ENCODE measurements around the gene ULBP2.
"Not testable (repeated sequence)": the region's sequence is repeated elsewhere in the genome, so short reads cannot be mapped to it uniquely, and the experiment has no call there.

Gene ULBP2

DNA sequence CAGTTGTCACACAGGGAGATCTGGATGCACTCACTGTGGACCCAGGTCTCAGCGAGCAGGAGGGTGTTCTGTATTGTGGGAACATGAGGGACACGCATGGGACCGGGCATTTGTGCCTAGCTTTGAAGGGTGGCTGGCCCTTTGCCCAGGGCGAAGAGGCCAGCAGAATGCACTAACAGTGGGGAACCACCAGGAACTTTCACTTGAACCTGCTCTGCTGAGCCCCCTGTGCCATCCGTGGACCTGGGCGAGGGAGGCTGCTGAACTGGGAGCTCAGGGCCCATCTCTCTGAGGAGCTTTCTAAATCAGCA, 1.2 kb upstream of the ULBP2 start:
- Histone ChIP-seq H3K9ac (ENCODE audit: low read depth, low read length) (no peak overlapping the region), H3K4me1 (ENCODE audit: insufficient read depth, low read length) (no peaks in the 10 kb centered on the region), H3K9me3 (ENCODE audit: insufficient read depth, low read depth, low read length) (peaks cover 3% of the 10 kb centered on the region; the same call in 1 of the 2 replicates), H3K36me3 (ENCODE audit: insufficient read depth, low read length) (no peaks in the 10 kb centered on the region), H3K27ac (ENCODE audit: low read depth, low read length) (no peak overlapping the region), H3K4me3 (ENCODE audit: low read length) (no peak overlapping the region), H3K27me3 (ENCODE audit: insufficient read depth, low read length) (peaks cover 89% of the 10 kb centered on the region)
- WGBS, result 34% methylated on average over 6 of the region's 6 CpGs

DNA sequence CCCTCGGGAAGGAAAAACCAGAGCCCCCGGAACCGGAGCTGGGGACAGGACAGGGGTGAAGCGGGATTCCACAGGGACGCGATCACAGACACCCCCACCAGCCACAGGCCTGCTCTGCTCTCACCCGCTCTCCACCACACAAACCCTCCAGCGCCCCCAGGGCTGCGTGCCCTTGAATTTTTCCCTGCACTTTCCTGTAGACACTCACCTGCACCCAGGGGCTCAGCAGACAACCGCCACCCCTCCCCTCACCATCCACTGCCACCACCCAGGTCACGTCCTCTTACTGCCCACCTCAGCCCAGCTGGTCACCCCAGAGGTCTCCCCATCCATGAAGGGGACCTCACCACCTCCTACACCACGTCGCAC, 631 bp downstream of the ULBP2 start:
- H3K9me3 ChIP-seq (ENCODE audit: insufficient read depth, low read depth, low read length), result peaks cover 3% of the 10 kb centered on the region; the same call in 1 of the 2 replicates
- H3K36me3 ChIP-seq (ENCODE audit: insufficient read depth, low read length), result no peaks in the 10 kb centered on the region
- 9% methylated on average over 11 of the region's 13 CpGs for WGBS
- H3K27me3 ChIP-seq (ENCODE audit: insufficient read depth, low read length), result peaks cover 82% of the 10 kb centered on the region
- H3K9ac ChIP-seq (ENCODE audit: low read depth, low read length), result no peak overlapping the region
- H3K4me1 ChIP-seq (ENCODE audit: insufficient read depth, low read length), result no peaks in the 10 kb centered on the region
- no peak overlapping the region for H3K27ac ChIP-seq (ENCODE audit: low read depth, low read length)
- H3K4me3 ChIP-seq (ENCODE audit: low read length), result peak overlapping the region; percentile 67

- not testable (repeated sequence) for H3K4me3 ChIP-seq (ENCODE audit: low read length); H3K9me3 ChIP-seq (ENCODE audit: insufficient read depth, low read depth, low read length); H3K36me3 ChIP-seq (ENCODE audit: insufficient read depth, low read length); H3K27ac ChIP-seq (ENCODE audit: low read depth, low read length); H3K9ac ChIP-seq (ENCODE audit: low read depth, low read length); H3K4me1 ChIP-seq (ENCODE audit: insufficient read depth, low read length)
- 79% methylated on average over 5 of the region's 5 CpGs for WGBS
- peaks cover 80% of the 10 kb centered on the region for H3K27me3 ChIP-seq (ENCODE audit: insufficient read depth, low read length)
Measured at GRCh38 chr6:149943321-149943720, 1.5 kb downstream of the ULBP2 start.

DNA sequence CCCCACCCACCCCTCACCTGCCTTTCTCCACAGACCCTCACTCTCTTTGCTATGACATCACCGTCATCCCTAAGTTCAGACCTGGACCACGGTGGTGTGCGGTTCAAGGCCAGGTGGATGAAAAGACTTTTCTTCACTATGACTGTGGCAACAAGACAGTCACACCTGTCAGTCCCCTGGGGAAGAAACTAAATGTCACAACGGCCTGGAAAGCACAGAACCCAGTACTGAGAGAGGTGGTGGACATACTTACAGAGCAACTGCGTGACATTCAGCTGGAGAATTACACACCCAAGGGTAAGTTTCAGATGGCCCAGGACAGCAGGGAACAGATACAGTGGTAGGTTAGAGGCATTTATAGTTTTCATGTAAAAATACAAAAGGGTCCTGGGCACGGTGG, 3.5 kb downstream of the ULBP2 start:
- 84% methylated on average over 3 of the region's 6 CpGs for WGBS
- not testable (repeated sequence) for H3K4me1 ChIP-seq (ENCODE audit: insufficient read depth, low read length); H3K27ac ChIP-seq (ENCODE audit: low read depth, low read length); H3K36me3 ChIP-seq (ENCODE audit: insufficient read depth, low read length); H3K9me3 ChIP-seq (ENCODE audit: insufficient read depth, low read depth, low read length); H3K4me3 ChIP-seq (ENCODE audit: low read length); H3K9ac ChIP-seq (ENCODE audit: low read depth, low read length)
- peaks cover 79% of the 10 kb centered on the region for H3K27me3 ChIP-seq (ENCODE audit: insufficient read depth, low read length)

GRCh38 chr6:149946631-149947030, 4.8 kb downstream of the ULBP2 start:
- not testable (repeated sequence) for H3K36me3 ChIP-seq (ENCODE audit: insufficient read depth, low read length); H3K4me1 ChIP-seq (ENCODE audit: insufficient read depth, low read length); H3K4me3 ChIP-seq (ENCODE audit: low read length); H3K9me3 ChIP-seq (ENCODE audit: insufficient read depth, low read depth, low read length); H3K27ac ChIP-seq (ENCODE audit: low read depth, low read length); H3K9ac ChIP-seq (ENCODE audit: low read depth, low read length)
- peaks cover 79% of the 10 kb centered on the region for H3K27me3 ChIP-seq (ENCODE audit: insufficient read depth, low read length)
- 67% methylated on average over 7 of the region's 7 CpGs for WGBS

- no CpG with 5 or more reads among the region's 1 CpG for WGBS
Measured at GRCh38 chr6:149947533-149947932, 5.7 kb downstream of the ULBP2 start.

GRCh38 chr6:149948011-149948410, 6.2 kb downstream of the ULBP2 start:
- Histone ChIP-seq H3K4me3 (ENCODE audit: low read length) (no peak overlapping the region), H3K4me1 (ENCODE audit: insufficient read depth, low read length) (no peaks in the 10 kb centered on the region), H3K27me3 (ENCODE audit: insufficient read depth, low read length) (peaks cover 79% of the 10 kb centered on the region), H3K9me3 (ENCODE audit: insufficient read depth, low read depth, low read length) (no peaks in the 10 kb centered on the region), H3K27ac (ENCODE audit: low read depth, low read length) (no peak overlapping the region), H3K9ac (ENCODE audit: low read depth, low read length) (no peak overlapping the region), H3K36me3 (ENCODE audit: insufficient read depth, low read length) (no peaks in the 10 kb centered on the region)
- WGBS, result 54% methylated on average over 1 of the region's 1 CpG

More at GRCh38 chr6:149947533-149947932, 5.7 kb downstream of the ULBP2 start:
- H3K9me3 ChIP-seq (ENCODE audit: insufficient read depth, low read depth, low read length); H3K4me3 ChIP-seq (ENCODE audit: low read length); H3K27ac ChIP-seq (ENCODE audit: low read depth, low read length); H3K9ac ChIP-seq (ENCODE audit: low read depth, low read length); H3K36me3 ChIP-seq (ENCODE audit: insufficient read depth, low read length); H3K4me1 ChIP-seq (ENCODE audit: insufficient read depth, low read length): not testable (repeated sequence)
- peaks cover 79% of the 10 kb centered on the region for H3K27me3 ChIP-seq (ENCODE audit: insufficient read depth, low read length)

GRCh38 chr6:149948616-149949015, 6.8 kb downstream of the ULBP2 start:
- WGBS, result 78% methylated on average over 5 of the region's 5 CpGs
- Histone ChIP-seq H3K4me3 (ENCODE audit: low read length) (no peak overlapping the region), H3K27me3 (ENCODE audit: insufficient read depth, low read length) (peaks cover 79% of the 10 kb centered on the region), H3K9ac (ENCODE audit: low read depth, low read length) (no peak overlapping the region), H3K27ac (ENCODE audit: low read depth, low read length) (no peak overlapping the region), H3K36me3 (ENCODE audit: insufficient read depth, low read length) (no peaks in the 10 kb centered on the region), H3K9me3 (ENCODE audit: insufficient read depth, low read depth, low read length) (no peaks in the 10 kb centered on the region), H3K4me1 (ENCODE audit: insufficient read depth, low read length) (no peaks in the 10 kb centered on the region)

- H3K4me3 ChIP-seq (ENCODE audit: low read length), result no peak overlapping the region
- WGBS, result 61% methylated on average over 8 of the region's 8 CpGs
- no peak overlapping the region for H3K9ac ChIP-seq (ENCODE audit: low read depth, low read length)
- peaks cover 85% of the 10 kb centered on the region for H3K27me3 ChIP-seq (ENCODE audit: insufficient read depth, low read length)
- H3K36me3 ChIP-seq (ENCODE audit: insufficient read depth, low read length), result no peaks in the 10 kb centered on the region
- H3K27ac ChIP-seq (ENCODE audit: low read depth, low read length), result no peak overlapping the region
- no peaks in the 10 kb centered on the region for H3K4me1 ChIP-seq (ENCODE audit: insufficient read depth, low read length)
- no peaks in the 10 kb centered on the region for H3K9me3 ChIP-seq (ENCODE audit: insufficient read depth, low read depth, low read length)
Measured at GRCh38 chr6:149950423-149950822, 8.6 kb downstream of the ULBP2 start.

GRCh38 chr6:149951096-149951495, 9.3 kb downstream of the ULBP2 start:
- H3K27me3 ChIP-seq (ENCODE audit: insufficient read depth, low read length), result peaks cover 90% of the 10 kb centered on the region
- no peak overlapping the region for H3K9ac ChIP-seq (ENCODE audit: low read depth, low read length)
- H3K27ac ChIP-seq (ENCODE audit: low read depth, low read length), result no peak overlapping the region
- WGBS, result 92% methylated on average over 9 of the region's 9 CpGs
- H3K4me3 ChIP-seq (ENCODE audit: low read length), result no peak overlapping the region
- no peaks in the 10 kb centered on the region for H3K36me3 ChIP-seq (ENCODE audit: insufficient read depth, low read length)
- H3K9me3 ChIP-seq (ENCODE audit: insufficient read depth, low read depth, low read length), result no peaks in the 10 kb centered on the region
- H3K4me1 ChIP-seq (ENCODE audit: insufficient read depth, low read length), result no peaks in the 10 kb centered on the region

DNA sequence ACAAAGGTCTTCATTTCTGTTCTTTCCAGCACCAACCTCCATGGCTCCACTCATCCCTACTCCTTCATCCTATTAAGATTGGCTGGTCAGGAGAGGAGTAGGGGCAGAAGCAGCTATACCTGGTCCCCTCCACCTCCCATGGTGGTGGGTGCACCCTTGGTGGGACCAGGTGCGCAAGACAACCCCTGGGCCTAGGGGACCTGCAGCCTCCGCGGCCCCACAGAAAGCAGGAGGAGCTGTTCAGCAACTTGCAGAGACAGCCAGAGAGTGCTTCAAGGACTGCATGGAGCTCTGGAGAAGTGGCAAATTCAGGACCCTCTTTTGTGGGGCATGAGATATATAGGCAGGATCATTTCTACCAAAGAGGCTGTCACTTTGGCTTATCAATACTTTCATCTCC, 9.8 kb downstream of the ULBP2 start:
- no peak overlapping the region for H3K9ac ChIP-seq (ENCODE audit: low read depth, low read length)
- H3K27me3 ChIP-seq (ENCODE audit: insufficient read depth, low read length), result peaks cover 90% of the 10 kb centered on the region
- 89% methylated on average over 3 of the region's 3 CpGs for WGBS
- H3K4me1 ChIP-seq (ENCODE audit: insufficient read depth, low read length), result no peaks in the 10 kb centered on the region
- no peaks in the 10 kb centered on the region for H3K9me3 ChIP-seq (ENCODE audit: insufficient read depth, low read depth, low read length)
- no peaks in the 10 kb centered on the region for H3K36me3 ChIP-seq (ENCODE audit: insufficient read depth, low read length)
- H3K27ac ChIP-seq (ENCODE audit: low read depth, low read length), result no peak overlapping the region
- H3K4me3 ChIP-seq (ENCODE audit: low read length), result no peak overlapping the region

DNA sequence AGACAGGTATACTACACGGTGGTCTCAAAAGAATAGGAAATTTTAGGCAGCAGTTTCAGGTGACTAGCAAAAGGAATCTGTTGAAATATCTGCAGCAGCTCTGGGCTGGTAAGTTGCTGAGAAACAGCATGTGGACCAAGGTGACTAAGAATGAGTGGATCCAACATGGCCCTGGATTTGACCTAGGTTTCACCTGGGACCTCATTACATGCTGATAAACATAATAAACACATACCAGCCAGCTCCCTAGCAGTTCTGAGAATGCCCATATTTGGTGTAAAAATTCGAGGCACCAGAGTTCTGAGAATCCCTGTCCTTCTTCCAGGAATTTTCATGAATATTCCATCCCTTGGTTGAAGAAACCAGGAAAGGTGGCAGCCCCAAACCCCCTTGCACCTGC, 11.6 kb downstream of the ULBP2 start:
- not testable (repeated sequence) for H3K36me3 ChIP-seq (ENCODE audit: insufficient read depth, low read length); H3K9ac ChIP-seq (ENCODE audit: low read depth, low read length); H3K4me3 ChIP-seq (ENCODE audit: low read length); H3K4me1 ChIP-seq (ENCODE audit: insufficient read depth, low read length); H3K9me3 ChIP-seq (ENCODE audit: insufficient read depth, low read depth, low read length); H3K27ac ChIP-seq (ENCODE audit: low read depth, low read length)
- WGBS, result 56% methylated on average over 2 of the region's 2 CpGs
- peaks cover 96% of the 10 kb centered on the region for H3K27me3 ChIP-seq (ENCODE audit: insufficient read depth, low read length)

Measured in HUES64 (cell line).